ENCODE results near the gene SLC35F5. TPM values are rescaled to one million over a fixed set of nuclear protein-coding genes. Genes with fewer than 3 reads are reported as not detected.
"Not testable (repeated sequence)": the region's sequence is repeated elsewhere in the genome, so short reads cannot be mapped to it uniquely, and the experiment has no call there.

SLC35F5 gene
- polyA plus RNA-seq, 1 donor, result 158 TPM

GRCh38 chr2:113757138-113757657 is 756 bp upstream of the SLC35F5 start:
- DNase-seq, result no peak

GRCh38 chr2:113755835-113756354 is 547 bp downstream of the SLC35F5 start:
- DNase-seq, result peak; percentile 43

DNA sequence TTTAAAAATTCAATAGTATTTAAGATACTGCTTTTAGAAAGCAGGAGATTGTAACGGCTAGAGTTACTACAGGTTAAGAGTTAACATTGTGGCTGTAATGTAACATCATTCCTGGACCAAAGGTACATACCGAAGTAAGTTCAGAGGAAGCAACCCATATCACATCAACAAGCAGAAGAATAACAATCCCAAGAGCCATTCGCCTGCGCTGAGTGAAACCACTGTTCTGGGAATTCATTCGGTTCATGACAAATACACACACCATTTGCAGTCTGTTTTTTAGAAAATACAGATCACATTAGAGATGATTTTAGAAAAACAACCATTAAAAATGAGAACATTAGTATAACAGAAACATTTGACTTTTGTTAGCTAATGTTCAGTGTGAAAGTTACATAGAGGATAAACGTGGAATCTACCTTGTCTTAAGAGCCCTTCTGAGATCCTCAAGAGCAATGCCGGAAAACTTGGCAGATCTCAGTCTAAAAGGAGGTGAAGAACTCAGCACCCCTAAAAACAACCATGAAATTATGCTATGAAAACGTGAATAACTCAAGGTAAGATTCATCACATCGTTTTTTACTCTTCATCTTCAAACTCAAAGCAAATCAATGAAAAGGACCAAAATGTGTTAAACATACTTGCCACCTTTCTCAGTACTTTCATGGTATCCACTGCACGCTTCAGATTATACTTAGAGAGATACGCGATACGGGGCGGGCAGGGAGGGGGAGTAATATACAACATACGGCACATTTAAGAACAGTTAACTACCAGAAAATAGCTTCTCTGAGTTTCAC is 1.2 kb downstream of the SLC35F5 start:
- DNase-seq, result peak; percentile 21

GRCh38 chr2:113754160-113754559 is 2.3 kb downstream of the SLC35F5 start:
- DNase-seq, result no peak

DNA sequence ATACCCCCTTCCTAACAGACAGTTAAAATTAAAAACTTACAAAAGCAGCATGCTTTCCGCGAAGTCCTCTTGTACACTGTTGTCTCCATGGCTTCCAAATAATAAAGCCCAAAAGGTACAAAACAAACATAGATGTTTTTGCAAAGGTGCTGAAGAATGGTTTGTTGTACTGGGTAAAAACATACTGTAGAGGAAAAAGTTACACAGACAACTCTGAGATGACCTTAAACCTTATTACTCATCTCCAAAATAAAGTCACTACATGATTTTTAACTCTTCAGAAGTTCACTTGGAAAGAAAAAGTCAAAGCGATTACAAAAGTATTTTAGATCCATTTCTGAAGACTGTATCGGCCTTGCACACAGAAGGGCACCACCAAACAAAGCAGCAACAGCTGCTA is 6.1 kb downstream of the SLC35F5 start:
- no peak for DNase-seq

- no peak for DNase-seq
Measured at GRCh38 chr2:113741091-113741490, 15.4 kb downstream of the SLC35F5 start.

DNA sequence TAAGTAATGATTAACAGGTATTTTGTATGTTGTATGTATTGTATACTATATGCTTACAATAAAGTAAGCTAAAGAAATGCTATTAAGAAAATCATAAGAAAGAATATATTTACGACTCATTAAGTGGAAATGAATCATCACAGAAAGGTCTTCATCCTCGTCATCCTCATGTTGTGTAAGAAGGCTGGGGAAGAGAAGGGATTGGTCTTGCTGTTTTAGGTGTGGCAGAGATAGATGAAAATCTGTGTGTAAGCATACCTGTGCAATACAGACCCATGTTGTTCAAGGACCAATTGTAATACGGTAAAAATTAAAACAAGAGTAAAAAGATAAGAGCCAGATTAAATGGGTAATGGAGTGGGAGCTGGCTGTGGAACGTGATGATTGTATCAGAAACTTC is 16.6 kb downstream of the SLC35F5 start:
- no peak for DNase-seq

GRCh38 chr2:113734185-113734584 is 22.3 kb downstream of the SLC35F5 start:
- no peak for DNase-seq

GRCh38 chr2:113724010-113724409 is 32.4 kb downstream of the SLC35F5 start:
- DNase-seq, result no peak

GRCh38 chr2:113723411-113723810 is 33.0 kb downstream of the SLC35F5 start:
- DNase-seq, result no peak

- DNase-seq, result no peak
Measured at GRCh38 chr2:113720167-113720566, 36.3 kb downstream of the SLC35F5 start.

GRCh38 chr2:113716291-113716690 is 40.2 kb downstream of the SLC35F5 start:
- DNase-seq, result no peak

DNA sequence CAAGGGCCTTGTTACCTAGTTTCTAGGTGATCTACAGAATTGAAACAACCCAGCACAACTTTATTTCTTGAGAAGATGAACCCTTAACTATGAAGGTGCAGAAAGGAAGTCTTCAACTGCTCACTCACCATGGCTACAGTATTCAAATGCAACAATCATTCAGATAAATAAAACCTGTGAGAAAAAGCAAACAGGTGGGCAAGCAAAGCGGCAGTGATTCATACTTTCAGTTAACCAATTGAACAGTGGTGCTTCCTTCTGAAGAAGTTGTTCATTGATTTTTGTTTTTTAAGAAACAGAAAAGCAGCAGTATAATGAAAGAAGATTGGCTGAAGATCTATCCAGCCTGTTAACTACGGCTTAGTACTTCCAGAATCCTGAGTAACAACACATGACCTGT is 43.5 kb downstream of the SLC35F5 start:
- DNase-seq, result no peak

DNA sequence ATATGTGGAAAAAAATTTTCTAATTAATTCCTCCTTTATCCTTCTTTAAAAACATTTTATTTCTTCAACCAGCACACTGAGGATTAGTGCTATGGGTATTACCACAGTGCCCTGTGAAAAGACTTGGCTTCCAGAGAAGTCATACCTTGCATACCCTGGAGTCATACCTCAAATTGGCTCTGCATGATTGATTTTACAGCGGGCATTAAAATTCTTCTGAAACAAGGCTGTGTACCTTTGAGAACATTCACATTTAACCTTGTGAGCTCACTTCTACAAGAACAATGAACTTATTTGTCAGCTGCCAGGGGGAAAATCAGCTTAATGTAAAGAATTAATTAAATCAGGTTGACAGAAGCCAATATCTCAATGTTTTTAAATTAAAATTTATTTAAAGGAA is 44.6 kb downstream of the SLC35F5 start:
- peak; percentile 68 for DNase-seq

- no peak for DNase-seq
Measured at GRCh38 chr2:113709022-113709421, 47.4 kb downstream of the SLC35F5 start.

DNA sequence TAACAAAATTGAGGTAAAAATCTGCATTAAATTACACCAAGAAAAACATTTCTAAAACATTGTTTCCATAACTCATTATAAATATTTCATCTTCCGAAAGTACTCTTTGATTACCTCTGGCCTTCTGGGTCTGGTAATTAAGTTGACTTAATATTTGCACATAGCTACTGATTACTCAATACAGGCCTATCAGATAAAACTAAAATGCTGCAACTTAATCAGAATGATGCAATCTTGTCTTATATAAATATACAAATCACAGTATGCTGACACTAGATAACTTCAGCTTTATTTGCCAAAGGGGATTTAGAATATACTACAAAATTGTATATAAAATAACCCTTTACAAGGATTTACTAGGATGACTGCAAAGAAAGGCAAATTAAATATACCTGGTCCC is 49.3 kb downstream of the SLC35F5 start:
- DNase-seq, result no peak

- no peak for DNase-seq
Measured at GRCh38 chr2:113705982-113706523, 50.4 kb downstream of the SLC35F5 start.

GRCh38 chr2:113704300-113704993 is 52.0 kb downstream of the SLC35F5 start:
- DNase-seq, result not testable (repeated sequence)

GRCh38 chr2:113703386-113704299 is 52.8 kb downstream of the SLC35F5 start:
- peak; percentile 59 for DNase-seq

DNA sequence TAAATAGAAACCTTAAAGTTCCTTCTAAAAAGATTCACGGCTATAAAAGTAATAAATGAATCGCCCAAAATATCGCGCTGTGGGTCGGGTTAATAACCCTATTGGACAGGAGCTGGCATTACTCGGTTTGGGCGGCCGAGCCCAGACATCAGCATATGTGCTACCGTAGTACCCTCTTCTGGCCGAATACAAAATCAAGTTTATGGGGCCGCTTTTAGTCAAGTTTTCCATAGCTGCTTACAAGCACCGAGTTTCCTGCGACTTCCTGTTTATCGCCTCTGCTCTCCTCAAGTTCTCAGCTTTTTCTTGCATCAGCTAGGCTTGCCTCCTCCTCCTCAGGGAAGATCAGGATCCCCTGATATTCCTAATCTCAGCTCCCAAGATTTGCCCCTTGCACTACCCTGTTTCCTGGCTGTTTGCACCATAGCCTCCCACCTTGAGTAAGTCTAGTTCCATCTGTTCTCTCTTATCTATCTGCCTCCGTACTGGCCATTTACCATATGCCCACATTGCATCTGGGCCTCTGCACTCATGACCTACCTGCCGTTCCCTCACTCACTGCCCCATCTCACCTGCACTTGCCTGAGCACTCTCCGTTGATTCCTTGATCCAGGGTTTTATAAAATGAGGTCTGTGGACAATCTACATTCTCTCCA is 56.1 kb downstream of the SLC35F5 start:
- DNase-seq, result no peak

GRCh38 chr2:113698892-113699447 is 57.5 kb downstream of the SLC35F5 start:
- DNase-seq, result no peak
